OCI-LY1 (cell line): Measurements from ENCODE around the gene SLC30A9.

Source experiments
- H2AFZ ChIP-seq: fragments of 200-600 bp; sonication (generic), shearing (Covaris generic); 2 replicates; pipeline ENCODE4 v1.6.0; 2014; ENCODE audit warnings: antibody characterized with exemption, mild to moderate bottlenecking, low read length
- H3F3A ChIP-seq: fragments of 200-600 bp; sonication (generic), shearing (Covaris generic); 2 replicates; pipeline ENCODE4 v1.6.0; 2014; ENCODE audit warnings: mild to moderate bottlenecking, antibody characterized with exemption, low read length, moderate library complexity; ENCODE audit not compliant: insufficient read depth
- H3K27ac ChIP-seq: fragments of 200-600 bp; sonication (generic); 2 replicates; pipeline ENCODE4 v1.5.1; 2014; ENCODE audit warnings: low read length, mixed run types, mild to moderate bottlenecking, low read depth; ENCODE audit not compliant: poor library complexity, severe bottlenecking
- H3K27me3 ChIP-seq: fragments of 200-600 bp; sonication (generic); 2 replicates; pipeline ENCODE4 v1.6.0; 2014; ENCODE audit warnings: antibody characterized with exemption, mild to moderate bottlenecking, low read length, moderate library complexity; ENCODE audit not compliant: insufficient read depth
- H3K36me3 ChIP-seq: fragments of 200-600 bp; sonication (generic); 2 replicates; pipeline ENCODE4 v1.6.1; 2014; ENCODE audit warnings: mild to moderate bottlenecking, antibody characterized with exemption, low read length, moderate library complexity, mixed read lengths; ENCODE audit not compliant: insufficient read depth
- H3K4me1 ChIP-seq: fragments of 200-600 bp; sonication (generic); 2 replicates; pipeline ENCODE4 v1.5.1; 2014; ENCODE audit warnings: mild to moderate bottlenecking, low read length, moderate library complexity; ENCODE audit not compliant: insufficient read depth, severe bottlenecking
- H3K4me2 ChIP-seq: fragments of 200-600 bp; sonication (generic), shearing (Covaris generic); 2 replicates; pipeline ENCODE4 v1.6.1; 2014; ENCODE audit warnings: low read length
- H3K4me3 ChIP-seq: fragments of 200-600 bp; sonication (generic); 2 replicates; pipeline ENCODE4 v1.5.1; 2014; ENCODE audit warnings: low read length, low read depth, mild to moderate bottlenecking, mixed read lengths; ENCODE audit not compliant: poor library complexity, severe bottlenecking
- H3K79me2 ChIP-seq: fragments of 200-600 bp; shearing (Covaris generic); 2 replicates; pipeline ENCODE4 v1.6.1; 2016; ENCODE audit warnings: mixed run types, low read length, mixed read lengths; ENCODE audit not compliant: insufficient read depth
- H3K9ac ChIP-seq: fragments of 200-600 bp; sonication (generic), shearing (Covaris generic); 2 replicates; pipeline ENCODE4 v1.6.1; 2014; ENCODE audit warnings: mild to moderate bottlenecking, low read length, mixed read lengths
- H3K9me2 ChIP-seq: fragments of 200-600 bp; sonication (generic), shearing (Covaris generic); 2 replicates; pipeline ENCODE4 v1.6.1; 2014; ENCODE audit warnings: low read depth, mild to moderate bottlenecking, low read length, mixed read lengths
- H3K9me3 ChIP-seq: fragments of 200-600 bp; shearing (Covaris generic); 2 replicates; pipeline ENCODE4 v1.6.1; 2014; ENCODE audit warnings: low read length, mixed read lengths
- H4K20me1 ChIP-seq: fragments of 200-600 bp; sonication (generic), shearing (Covaris generic); 2 replicates; pipeline ENCODE4 v1.6.0; 2016; ENCODE audit warnings: mild to moderate bottlenecking, low read length; ENCODE audit not compliant: insufficient read depth
- CTCF ChIP-seq: fragments of 200-600 bp; sonication (generic), shearing (Covaris generic); IDR thresholded peaks from 2 replicates; pipeline ENCODE4 v1.5.1; 2017; ENCODE audit warnings: mild to moderate bottlenecking, antibody characterized with exemption, low read length, moderate library complexity, mixed read lengths
- EZH2 ChIP-seq: fragments of 200-600 bp; sonication (generic), shearing (Covaris generic); IDR thresholded peaks from 2 replicates; pipeline ENCODE4 v1.8.0; 2017; ENCODE audit warnings: borderline replicate concordance, mixed run types, mild to moderate bottlenecking, antibody characterized with exemption, low read length, moderate library complexity, mixed read lengths

Gene SLC30A9

DNA sequence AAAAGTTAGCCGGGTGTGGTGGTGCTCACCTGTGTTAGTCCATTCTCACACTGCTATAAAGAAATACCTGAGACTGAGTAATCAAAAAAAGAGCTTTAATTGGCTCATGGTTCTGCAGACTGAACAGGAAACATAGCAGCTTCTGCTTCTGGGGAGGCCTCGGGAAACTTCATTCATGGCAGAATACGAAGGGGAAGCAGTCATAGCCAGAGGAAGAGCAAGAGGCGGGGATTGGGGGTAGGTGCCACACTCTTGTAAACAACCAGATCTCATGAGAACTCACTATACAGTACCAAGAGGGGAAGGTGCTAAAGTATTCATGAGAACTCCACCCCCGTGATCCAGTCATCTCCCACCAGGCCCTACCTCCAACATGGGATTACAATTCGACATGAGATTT is 98.1 kb downstream of the SLC30A9 start:
- H3K27ac ChIP-seq, result no peak overlapping the region
- no peak overlapping the region for H3K4me2 ChIP-seq
- H2AFZ ChIP-seq, result no peak overlapping the region
- no peaks in the 10 kb centered on the region for H3K27me3 ChIP-seq
- no peaks in the 10 kb centered on the region for H4K20me1 ChIP-seq
- no peaks in the 10 kb centered on the region; the same call in 1 of the 2 replicates for H3K36me3 ChIP-seq
- no peaks in the 10 kb centered on the region for H3K9me3 ChIP-seq
- H3K79me2 ChIP-seq, result no peaks in the 10 kb centered on the region
- TF ChIP-seq EZH2, result no peak
- TF ChIP-seq CTCF, result no peak
- no peak overlapping the region for H3K9ac ChIP-seq
- no peaks in the 10 kb centered on the region for H3K4me1 ChIP-seq
- no peak overlapping the region for H3K4me3 ChIP-seq
- H3F3A ChIP-seq, result no peaks in the 10 kb centered on the region
- no peaks in the 10 kb centered on the region for H3K9me2 ChIP-seq

- TF ChIP-seq CTCF, result no peak
- TF ChIP-seq EZH2, result no peak
Measured at GRCh38 chr4:42101446-42101975, 111.2 kb downstream of the SLC30A9 start.

DNA sequence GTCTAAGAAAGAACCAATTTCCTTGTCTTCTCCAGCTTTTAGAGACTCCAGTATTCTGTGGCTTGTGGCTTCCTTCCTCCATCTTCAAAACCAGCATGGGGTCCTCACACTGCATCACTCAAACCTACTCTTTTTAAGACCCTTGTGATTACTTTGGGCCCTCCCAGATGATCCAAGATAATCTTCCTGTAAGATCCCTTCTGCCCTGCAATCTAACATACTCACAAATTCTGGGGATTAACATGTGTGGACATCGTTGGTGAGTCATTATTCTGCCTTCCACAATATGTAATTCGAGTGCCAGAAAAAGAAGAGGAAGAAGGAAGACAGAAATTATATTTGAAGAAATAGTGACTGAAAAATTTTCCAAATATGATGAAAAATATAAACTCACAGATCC is 114.2 kb downstream of the SLC30A9 start:
- no peak overlapping the region for H3K4me2 ChIP-seq
- no peaks in the 10 kb centered on the region for H3K4me1 ChIP-seq
- H2AFZ ChIP-seq, result no peak overlapping the region
- no peak overlapping the region for H3K9ac ChIP-seq
- H3K36me3 ChIP-seq, result peaks cover 26% of the 10 kb centered on the region
- H3K27ac ChIP-seq, result no peak overlapping the region
- H3K4me3 ChIP-seq, result no peak overlapping the region
- no peaks in the 10 kb centered on the region for H4K20me1 ChIP-seq
- H3K9me3 ChIP-seq, result no peaks in the 10 kb centered on the region
- H3K79me2 ChIP-seq, result no peaks in the 10 kb centered on the region
- no peaks in the 10 kb centered on the region for H3F3A ChIP-seq
- TF ChIP-seq EZH2 (no peak), CTCF (no peak)
- no peaks in the 10 kb centered on the region for H3K27me3 ChIP-seq
- H3K9me2 ChIP-seq, result no peaks in the 10 kb centered on the region

More at GRCh38 chr4:42101446-42101975, 111.2 kb downstream of the SLC30A9 start:
- H3K4me3 ChIP-seq, result no peak overlapping the region
- H3K4me2 ChIP-seq, result no peak overlapping the region
- no peak overlapping the region for H2AFZ ChIP-seq
- no peaks in the 10 kb centered on the region for H3K9me2 ChIP-seq
- H3K27me3 ChIP-seq, result no peaks in the 10 kb centered on the region
- no peaks in the 10 kb centered on the region for H3K9me3 ChIP-seq
- H3K36me3 ChIP-seq, result peaks cover 10% of the 10 kb centered on the region; the same call in 1 of the 2 replicates
- H3F3A ChIP-seq, result no peaks in the 10 kb centered on the region
- no peak overlapping the region for H3K27ac ChIP-seq
- H4K20me1 ChIP-seq, result no peaks in the 10 kb centered on the region
- H3K9ac ChIP-seq, result no peak overlapping the region
- H3K4me1 ChIP-seq, result no peaks in the 10 kb centered on the region
- no peaks in the 10 kb centered on the region for H3K79me2 ChIP-seq
